K562 (cell line): Measurements from ENCODE around the gene TRIP6. TPM values are rescaled to one million over a fixed set of nuclear protein-coding genes. Genes with fewer than 3 reads are reported as not detected.

ENCODE experiments used
- ATAC-seq: fragments of 200-7000 bp; cut with Tn5 transposase; 3 replicates; pipeline ENCODE4 v1.9.1; 2020; ENCODE audit warnings: moderate library complexity
- BruUV-seq: library from RNA; stranded (reverse); fragments of 400-500 nt; replicated peaks from 2 replicates; lab custom pipeline; 2021; lab: Mats Ljungman, UMichigan
- CTCF ChIA-PET: fragments of 300-600 bp; formaldehyde crosslinking; extraction: SDS; loops from one replicate; lab custom pipeline; 2021; ENCODE audit warnings: low intra/inter-chr PET ratio; lab: Yijun Ruan, JAX
- POLR2A ChIA-PET: fragments of 300-600, 350-650 bp; sonication (Branson Sonifier 250); formaldehyde crosslinking; extraction: SDS; loops from one replicate; lab custom pipeline; 2021; ENCODE audit warnings: antibody characterized with exemption, inconsistent platforms; lab: Yijun Ruan, JAX
- DNase-seq, 4 experiments: peaks; one replicate each; pipeline versions ENCODE4 v3.0.0 to v3.0.0-alpha.2; 2011 to 2018; ENCODE audit warnings: low spot score in 3 of 4, mixed read lengths in 3 of 4; ENCODE audit errors: extremely low read depth in 1 of 4
- FAIRE-seq: peaks from 2 replicates; lab custom pipeline; 2011; peaks lifted over from hg19 to GRCh38; lab: Jason Lieb, UNC
- H2AFZ ChIP-seq: 2 replicates; pipeline ENCODE4 v1.6.0; 2011; ENCODE audit warnings: low read depth, low read length, control low read depth, inconsistent platforms
- H3K27ac ChIP-seq: fragments of 200-600 bp; 3 replicates; pipeline ENCODE4 v1.8.0; 2011; ENCODE audit warnings: low read depth, mild to moderate bottlenecking, control low read depth, inconsistent platforms, low read length, moderate library complexity, mixed read lengths; ENCODE audit errors: extremely low read depth
- H3K27me3 ChIP-seq, 2 experiments: fragments of 300-600 bp in 1 of 2; 2 replicates in 1 of 2; 3 replicates in 1 of 2; pipeline versions ENCODE4 v1.6.0 to v1.8.0; 2011; ENCODE audit warnings: inconsistent platforms in 2 of 2, low read length in 2 of 2, mild to moderate bottlenecking in 1 of 2, mixed read lengths in 1 of 2, moderate library complexity in 1 of 2; ENCODE audit not compliant: control insufficient read depth in 2 of 2, insufficient read depth in 2 of 2
- H3K36me3 ChIP-seq: fragments of 300-600 bp; 3 replicates; pipeline ENCODE4 v1.8.0; 2011; ENCODE audit warnings: mild to moderate bottlenecking, low read length, inconsistent platforms; ENCODE audit not compliant: control insufficient read depth, insufficient read depth
- H3K4me1 ChIP-seq, 2 experiments: fragments of 200-600 bp in 1 of 2; replicated peaks in 1 of 2; 2 replicates in 1 of 2; 3 replicates in 1 of 2; pipeline versions ENCODE4 v1.5.1 to v1.8.0; 2011; ENCODE audit warnings: inconsistent platforms in 2 of 2, low read length in 2 of 2, mild to moderate bottlenecking in 1 of 2, mixed read lengths in 1 of 2, moderate library complexity in 1 of 2; ENCODE audit not compliant: control insufficient read depth in 2 of 2, insufficient read depth in 2 of 2
- H3K4me2 ChIP-seq: 2 replicates; pipeline ENCODE4 v1.6.1; 2011; ENCODE audit warnings: low read length, control low read depth, inconsistent platforms, mixed read lengths; ENCODE audit not compliant: insufficient read depth
- H3K4me3 ChIP-seq: fragments of 200-600 bp; sonication (generic), shearing (Covaris generic); 2 replicates; pipeline ENCODE4 v1.5.1; 2016; ENCODE audit warnings: control low read depth, inconsistent platforms
- H3K79me2 ChIP-seq: fragments of 200-600 bp; 3 replicates; pipeline ENCODE4 v1.8.0; 2011; ENCODE audit warnings: low read length, inconsistent platforms; ENCODE audit not compliant: control insufficient read depth, insufficient read depth
- H3K9ac ChIP-seq, 2 experiments: 2 replicates each; pipeline versions ENCODE4 v1.6.0 to v1.6.1; 2011; ENCODE audit warnings: low read depth in 2 of 2, low read length in 2 of 2, control low read depth in 1 of 2, inconsistent platforms in 1 of 2, mild to moderate bottlenecking in 1 of 2, mixed read lengths in 1 of 2; ENCODE audit not compliant: insufficient read depth in 1 of 2
- H3K9me1 ChIP-seq: one replicate; pipeline ENCODE4 v1.6.0; 2011; ENCODE audit warnings: inconsistent platforms, mild to moderate bottlenecking, low read length, moderate library complexity; ENCODE audit not compliant: control insufficient read depth, insufficient read depth
- H3K9me3 ChIP-seq: replicated peaks from 2 replicates; pipeline ENCODE4 v1.5.1; 2011; ENCODE audit warnings: low read depth, low read length, inconsistent platforms; ENCODE audit not compliant: control insufficient read depth, insufficient read depth
- H4K20me1 ChIP-seq: replicated peaks from 2 replicates; pipeline ENCODE4 v1.6.1; 2011; ENCODE audit warnings: low read length, inconsistent platforms, mixed read lengths; ENCODE audit not compliant: control insufficient read depth, insufficient read depth
- CREB1 ChIP-seq, 2 experiments: sonication (generic) in 1 of 2; formaldehyde crosslinking in 1 of 2; IDR thresholded peaks; 2 replicates each; pipeline versions ENCODE4 v1.6.1 to v1.8.0; 2012 to 2022; ENCODE audit warnings: inconsistent platforms in 1 of 2, mild to moderate bottlenecking in 1 of 2, missing genetic modification reagents in 1 of 2, moderate library complexity in 1 of 2
- RAD21 ChIP-seq, 2 experiments: fragments of 250-450 bp in 1 of 2; fragments of 450-650 bp in 1 of 2; sonication (Bioruptor Pico) in 1 of 2; formaldehyde crosslinking in 1 of 2; IDR thresholded peaks in 1 of 2; conservative IDR thresholded peaks in 1 of 2; 2 replicates each; pipeline versions ENCODE4 v1.4.0 to v1.8.0; 2020 to 2022; ENCODE audit warnings: mild to moderate bottlenecking in 2 of 2, moderate library complexity in 1 of 2
- RBBP5 ChIP-seq: fragments of 200-600 bp; sonication (generic); IDR thresholded peaks from 2 replicates; pipeline ENCODE4 v1.6.1; 2012; ENCODE audit warnings: borderline replicate concordance, mild to moderate bottlenecking, low read length, control low read depth, inconsistent platforms; ENCODE audit not compliant: insufficient read depth, poor library complexity, severe bottlenecking
- YY1 ChIP-seq, 3 experiments: IDR thresholded peaks; 2 replicates each; pipeline ENCODE4 v1.6.1; 2011; ENCODE audit warnings: low read length in 2 of 3, mild to moderate bottlenecking in 2 of 3, moderate library complexity in 2 of 3, borderline replicate concordance in 1 of 3, control low read depth in 1 of 3, low read depth in 1 of 3; ENCODE audit not compliant: insufficient read depth in 3 of 3, insufficient replicate concordance in 2 of 3, control insufficient read depth in 1 of 3, insufficient read length in 1 of 3; ENCODE audit errors: extremely low read depth in 1 of 3
- ZBTB11 ChIP-seq, 3 experiments: fragments of 200-800 bp in 1 of 3; fragments of 250-450 bp in 1 of 3; fragments of 450-650 bp in 1 of 3; sonication (Bioruptor Pico) in 1 of 3; sonication (Bioruptor generic) in 1 of 3; formaldehyde crosslinking in 1 of 3; IDR thresholded peaks; 2 replicates each; pipeline versions ENCODE4 v1.6.1 to v1.8.0; 2016 to 2022; ENCODE audit warnings: mild to moderate bottlenecking in 2 of 3, missing genetic modification characterization in 2 of 3, missing compliant biosample characterization in 1 of 3, moderate library complexity in 1 of 3
- WGBS: fragments of 100-300 bp; shearing (Covaris generic); methylation state at CpG from one replicate; pipeline ENCODE4 v1.1.6; 2016; ENCODE audit warnings: low coverage, mixed read lengths; ENCODE audit not compliant: insufficient coverage; ENCODE audit errors: missing lambda C conversion rate; 5-methylcytosine and 5-hydroxymethylcytosine counted together
- in situ Hi-C: fragments of 300-500 bp; cut with MboI; formaldehyde crosslinking; loops from 4 replicates; pipeline ENCODE4 v1.15.0; 2018; ENCODE audit warnings: inconsistent platforms, mixed read lengths
- intact Hi-C: fragments of 100-400 bp; cut with micrococcal nuclease; formaldehyde crosslinking; loops from 2 replicates; pipeline ENCODE4 v1.14.2; 2022
- polyA plus RNA-seq, 8 experiments: library from polyadenylated mRNA; depleted of rRNA in 4 of 8; stranded (reverse) in 5 of 8; unstranded in 3 of 8; fragments of >200 nt; fragmentation: Nextera tagmentation in 2 of 8; fragmentation: Illumina TruSeq in 1 of 8; extraction: Ambion mirVana in 2 of 8; extraction: Trizol in 1 of 8; gene quantifications; 2 replicates each; pipeline versions ENCODE4 v1.2.1 to v1.2.3, GENCODE V29; 2011 to 2014; ENCODE audit warnings: inconsistent platforms in 1 of 8, missing spikeins in 1 of 8
- total RNA-seq, 7 experiments: library from RNA; depleted of rRNA in 6 of 7; stranded (reverse); fragments of >200 nt in 6 of 7; fragmentation: Illumina TruSeq in 2 of 7; extraction: Trizol in 2 of 7; gene quantifications; 2 replicates each; pipeline versions ENCODE4 v1.2.1 to v1.2.3, GENCODE V29; 2011 to 2021; ENCODE audit warnings: low replicate concordance in 1 of 7

The TRIP6 gene
- total and polyA plus RNA-seq, 9 of the 15 experiments (the other 6 are each of a cell fraction or from before 2014, with no cell fraction given), result 5.9 to 141 (median 54.0) TPM

- peak in 1 of 3 experiments; percentile 27; a peak in 1 of 6 replicates for TF ChIP-seq ZBTB11 (CRISPR knock-in tag; IDR thresholded peaks at IDR 0.05)
- peak; percentile 57 for TF ChIP-seq RBBP5
- peak in 1 of 3 experiments; percentile 20 for TF ChIP-seq YY1 (IDR thresholded peaks at IDR 0.05; ENCODE audit: borderline replicate concordance in 1 of 3, control insufficient read depth in 1 of 3, extremely low read depth in 1 of 3, insufficient read depth in 3 of 3, insufficient read length in 1 of 3, insufficient replicate concordance in 2 of 3, low read depth in 1 of 3, low read length in 2 of 3)
These were observed 8.2 kb downstream of the TRIP6 start (continued) for GRCh38 chr7:100875356-100875751.

- H2AFZ ChIP-seq, result no peak overlapping the region
- intact Hi-C loops, result no loop called here
- peaks cover 90% of the 10 kb centered on the region for H3K36me3 ChIP-seq
- no peak for ATAC-seq
- no peak overlapping the region for H3K4me3 ChIP-seq
- H3K27me3 ChIP-seq, result no peaks in the 10 kb centered on the region
- H3K9me3 ChIP-seq, result no peaks in the 10 kb centered on the region
- TF ChIP-seq CREB1 (IDR thresholded peaks at IDR 0.05) (no peak), CREB1 (CRISPR knock-in tag; IDR thresholded peaks at IDR 0.05) (peak; percentile 20; the same call in 1 of the 2 replicates), RAD21 (CRISPR knock-in tag; conservative IDR thresholded peaks at IDR 0.05 in 1 of 2, IDR thresholded peaks at IDR 0.05 in 1 of 2) (no peak)
- in situ Hi-C loops, result no loop called here
- H3K27ac ChIP-seq, result no peak overlapping the region
- POLR2A ChIA-PET, result interaction anchor here (0.5 to 6.2 kb wide), 3 partner anchors 9 to 50 kb away, joined by 4 to 144 read pairs (median 6); partner anchors contain the start of genes TRIP6 and UFSP1
- no TSS peak for BruUV-seq
- H3K9ac ChIP-seq, result peak overlapping the region in 1 of 2 experiments; percentile 41; a peak in 3 of 4 replicates
- no peak overlapping the region for H3K4me2 ChIP-seq
- H3K9me1 ChIP-seq, result peaks cover 4% of the 10 kb centered on the region
- 90% methylated on average over 7 of the region's 7 CpGs for WGBS
- H4K20me1 ChIP-seq, result peaks cover 15% of the 10 kb centered on the region; the same call in 1 of the 2 replicates
- H3K79me2 ChIP-seq, result peaks cover 79% of the 10 kb centered on the region
- no peak for DNase-seq
- peaks cover 20 to 52% of the 10 kb centered on the region in 2 experiments; a peak in 4 of 5 replicates for H3K4me1 ChIP-seq
- CTCF ChIA-PET, result no interaction called here
- FAIRE-seq, result no peak
These were observed 10.8 kb downstream of the TRIP6 start for GRCh38 chr7:100878013-100878412.
